Measurements from ENCODE around the gene SPIRE1. TPM values are rescaled to one million over a fixed set of nuclear protein-coding genes. Genes with fewer than 3 reads are reported as not detected.

The SPIRE1 gene
- total RNA-seq, 6 experiments from 2014 or later, result 22.2 to 33.7 (median 28.2) TPM

GRCh38 chr18:12656605-12656937 lies 1.3 kb downstream of the SPIRE1 start:
- Mint-ChIP-seq H3K27me3 (ENCODE audit: insufficient read depth) (peaks cover 2% of the 10 kb centered on the region; the same call in 1 of the 2 replicates), H3K4me1 (ENCODE audit: low read depth) (peaks cover 67% of the 10 kb centered on the region), H3K9me3 (no peaks in the 10 kb centered on the region), H3K36me3 (ENCODE audit: low read depth) (peaks cover 3% of the 10 kb centered on the region; the same call in 1 of the 2 replicates), H3K27ac (peak overlapping the region; percentile 88), H3K4me3 (peak overlapping the region; percentile 90)
- TF ChIP-seq CTCF (IDR thresholded peaks at IDR 0.05), result no peak
- no peak for DNase-seq

- Mint-ChIP-seq H3K4me1 (ENCODE audit: low read depth) (peaks cover 68% of the 10 kb centered on the region), H3K9me3 (no peaks in the 10 kb centered on the region), H3K27ac (peak overlapping the region; percentile 16; the same call in 1 of the 2 replicates), H3K27me3 (ENCODE audit: insufficient read depth) (peaks cover 2% of the 10 kb centered on the region; the same call in 1 of the 2 replicates), H3K4me3 (peak overlapping the region; percentile 90; the same call in 1 of the 2 replicates), H3K36me3 (ENCODE audit: low read depth) (peaks cover 5% of the 10 kb centered on the region; the same call in 1 of the 2 replicates)
- TF ChIP-seq CTCF (IDR thresholded peaks at IDR 0.05), result no peak
- no peak for DNase-seq
Measured at GRCh38 chr18:12654971-12655370, 2.9 kb downstream of the SPIRE1 start.

DNA sequence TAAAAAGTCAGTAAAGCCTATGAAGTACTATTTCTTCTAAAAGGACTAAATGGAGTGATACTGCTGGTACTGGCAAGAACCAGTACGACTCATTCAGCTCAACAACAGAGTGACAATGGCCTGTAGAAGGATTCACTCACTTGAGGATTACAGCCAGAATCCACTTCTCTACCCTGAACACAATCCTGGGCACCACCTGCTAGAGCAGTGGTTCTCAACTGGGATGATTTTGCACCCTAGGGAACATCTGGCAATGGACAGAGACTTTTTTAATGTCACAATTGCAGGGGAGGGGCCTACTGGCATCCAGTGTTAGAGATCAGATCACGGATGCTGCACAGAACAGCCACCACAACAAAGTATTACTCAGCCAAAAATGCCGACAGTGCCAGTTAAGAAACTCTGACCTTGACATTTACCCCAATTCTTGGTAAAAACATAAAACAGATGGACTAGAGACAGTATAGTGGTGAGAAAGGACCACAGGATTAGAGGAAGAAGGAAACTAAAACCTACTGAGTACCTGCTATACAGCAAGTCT lies 5.0 kb downstream of the SPIRE1 start:
- Mint-ChIP-seq H3K9me3 (no peaks in the 10 kb centered on the region), H3K27ac (peak overlapping the region; percentile 64), H3K27me3 (ENCODE audit: insufficient read depth) (peaks cover 2% of the 10 kb centered on the region; the same call in 1 of the 2 replicates), H3K4me3 (peak overlapping the region; percentile 59), H3K36me3 (ENCODE audit: low read depth) (peaks cover 5% of the 10 kb centered on the region; the same call in 1 of the 2 replicates), H3K4me1 (ENCODE audit: low read depth) (peaks cover 52% of the 10 kb centered on the region)
- no peak for TF ChIP-seq CTCF (IDR thresholded peaks at IDR 0.05)
- DNase-seq, result peak; percentile 51

GRCh38 chr18:12651651-12652050 lies 6.3 kb downstream of the SPIRE1 start:
- no peak for TF ChIP-seq CTCF (IDR thresholded peaks at IDR 0.05)
- Mint-ChIP-seq H3K27ac (peak overlapping the region; percentile 9), H3K36me3 (ENCODE audit: low read depth) (peaks cover 5% of the 10 kb centered on the region; the same call in 1 of the 2 replicates), H3K4me3 (no peak overlapping the region), H3K4me1 (ENCODE audit: low read depth) (peaks cover 50% of the 10 kb centered on the region), H3K27me3 (ENCODE audit: insufficient read depth) (peaks cover 2% of the 10 kb centered on the region), H3K9me3 (no peaks in the 10 kb centered on the region)
- no peak for DNase-seq

- H3K4me1 Mint-ChIP-seq (ENCODE audit: low read depth), result peaks cover 54% of the 10 kb centered on the region
- H3K27ac Mint-ChIP-seq, result no peak overlapping the region
- H3K4me3 Mint-ChIP-seq, result no peak overlapping the region
- no peaks in the 10 kb centered on the region; the same call in none of the 2 replicates for H3K27me3 Mint-ChIP-seq (ENCODE audit: insufficient read depth)
- no peak for TF ChIP-seq CTCF (IDR thresholded peaks at IDR 0.05)
- peaks cover 5% of the 10 kb centered on the region; the same call in 1 of the 2 replicates for H3K36me3 Mint-ChIP-seq (ENCODE audit: low read depth)
- DNase-seq, result no peak
- no peaks in the 10 kb centered on the region for H3K9me3 Mint-ChIP-seq
Measured at GRCh38 chr18:12647773-12648172, 10.1 kb downstream of the SPIRE1 start.
